ENCODE measurements around the gene LIN7B.

LIN7B gene

DNA sequence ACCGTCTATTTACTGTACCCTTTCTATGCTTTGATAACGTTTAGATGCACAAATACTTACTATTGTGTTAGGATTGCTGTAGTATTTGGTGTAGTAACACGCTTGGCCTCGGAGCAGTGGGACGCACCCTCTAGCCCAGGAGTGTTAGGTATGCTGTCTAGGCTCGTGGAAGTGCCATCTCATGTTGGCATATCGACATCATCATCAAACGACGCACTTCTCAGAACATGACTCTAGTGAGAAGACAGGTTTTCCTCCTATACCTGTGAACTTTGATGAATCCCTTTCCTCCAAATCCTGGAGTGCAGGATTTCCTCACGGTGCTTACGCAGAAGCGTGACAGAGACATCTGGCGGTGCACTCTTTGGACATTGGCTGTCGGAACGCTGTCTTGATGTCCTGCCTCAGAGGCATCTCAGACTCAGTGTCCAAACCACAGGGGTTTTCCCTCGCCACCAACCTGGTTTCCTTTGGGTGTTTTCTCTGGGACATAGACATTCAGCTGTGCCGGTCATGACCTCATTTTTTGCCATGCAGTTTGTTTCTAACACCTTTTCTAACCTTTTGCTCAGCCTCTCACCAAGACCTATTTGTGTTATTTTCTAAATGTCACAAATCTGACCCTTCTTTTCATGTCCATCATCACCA lies 22.7 kb upstream of the LIN7B start:
- Histone ChIP-seq H3K9me3 (ENCODE audit: low read depth, low read length) (no peaks in the 10 kb centered on the region), H3K36me3 (ENCODE audit: insufficient read depth, low read length) (peaks cover 92% of the 10 kb centered on the region), H3K9ac (ENCODE audit: insufficient read length) (no peak overlapping the region), H3K4me3 (no peak overlapping the region), H3K27ac (no peak overlapping the region)
- no peak for TF ChIP-seq POLR2AphosphoS5 (IDR thresholded peaks at IDR 0.05; ENCODE audit: borderline replicate concordance, low read depth, low read length)
- TF ChIP-seq FOXP2 (optimal IDR thresholded peaks at IDR 0.05; ENCODE audit: control extremely low read depth, extremely low read length, insufficient read depth), result no peak
- no peak for TF ChIP-seq EZH2 (IDR thresholded peaks at IDR 0.05)
- DNase-seq (ENCODE audit: low read depth, low spot score), result no peak

- H3K36me3 ChIP-seq (ENCODE audit: insufficient read depth, low read length), result peaks cover 92% of the 10 kb centered on the region
- H3K9ac ChIP-seq (ENCODE audit: insufficient read length), result no peak overlapping the region
- DNase-seq (ENCODE audit: low read depth, low spot score), result no peak
- no peaks in the 10 kb centered on the region for H3K9me3 ChIP-seq (ENCODE audit: low read depth, low read length)
- no peak for TF ChIP-seq FOXP2 (optimal IDR thresholded peaks at IDR 0.05; ENCODE audit: control extremely low read depth, extremely low read length, insufficient read depth)
- TF ChIP-seq POLR2AphosphoS5 (IDR thresholded peaks at IDR 0.05; ENCODE audit: borderline replicate concordance, low read depth, low read length), result no peak
- TF ChIP-seq EZH2 (IDR thresholded peaks at IDR 0.05), result no peak
- no peak overlapping the region for H3K27ac ChIP-seq
- H3K4me3 ChIP-seq, result no peak overlapping the region
These were observed 21.5 kb upstream of the LIN7B start for GRCh38 chr19:49092686-49093085.

DNA sequence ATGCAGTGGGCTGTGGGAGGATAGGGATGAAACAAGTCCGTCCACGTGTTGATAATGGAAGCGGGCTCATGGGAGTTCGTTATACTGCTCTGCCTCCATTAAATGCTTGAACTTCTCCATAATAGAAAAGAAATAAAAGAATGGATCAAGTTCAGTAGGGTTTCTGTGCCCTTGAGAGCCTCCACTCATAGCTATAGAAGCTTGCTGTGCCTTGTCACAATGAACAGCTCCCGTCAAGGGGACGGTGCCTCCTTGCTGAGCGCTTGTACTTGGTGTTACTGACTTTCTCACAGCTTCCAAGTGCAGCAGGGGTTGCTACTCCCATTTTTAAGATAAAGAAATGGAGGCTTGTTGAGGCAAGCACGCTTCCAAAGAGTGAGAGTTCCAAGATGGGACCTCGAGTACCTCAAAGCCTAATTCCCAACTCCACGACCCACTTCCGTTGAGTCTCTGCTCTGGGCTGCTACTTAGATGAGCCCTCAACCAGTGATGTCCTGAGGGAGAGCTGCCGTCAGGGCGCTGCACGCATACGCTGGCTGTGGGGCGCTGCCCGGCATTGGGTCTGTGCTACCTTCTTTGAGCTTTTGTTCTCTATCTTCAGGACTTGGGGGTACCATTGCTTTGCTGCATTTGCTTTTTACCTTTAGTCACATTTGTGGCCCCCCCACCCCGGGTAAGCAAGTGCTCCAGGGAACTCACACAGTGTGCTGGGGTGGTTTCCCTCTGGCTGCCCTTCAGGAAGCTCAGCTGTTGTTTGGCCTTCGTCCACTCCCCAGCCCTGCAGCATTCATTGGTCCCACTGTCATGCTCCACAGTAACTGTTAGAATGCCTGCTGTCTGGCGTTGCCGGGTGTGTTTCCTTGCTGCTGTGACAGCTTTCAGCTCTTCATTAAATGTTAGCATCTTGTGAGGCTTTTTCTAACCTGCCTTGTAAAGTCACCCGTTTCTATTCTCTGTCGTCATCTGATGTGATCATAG lies 19.4 kb upstream of the LIN7B start:
- TF ChIP-seq FOXP2 (optimal IDR thresholded peaks at IDR 0.05; ENCODE audit: control extremely low read depth, extremely low read length, insufficient read depth) (no peak), POLR2AphosphoS5 (IDR thresholded peaks at IDR 0.05; ENCODE audit: borderline replicate concordance, low read depth, low read length) (no peak), EZH2 (IDR thresholded peaks at IDR 0.05) (no peak)
- Histone ChIP-seq H3K4me3 (no peak overlapping the region), H3K9ac (ENCODE audit: insufficient read length) (no peak overlapping the region), H3K36me3 (ENCODE audit: insufficient read depth, low read length) (peaks cover 96% of the 10 kb centered on the region), H3K9me3 (ENCODE audit: low read depth, low read length) (no peaks in the 10 kb centered on the region), H3K27ac (peak overlapping the region; percentile 58)
- no peak for DNase-seq (ENCODE audit: low read depth, low spot score)

DNA sequence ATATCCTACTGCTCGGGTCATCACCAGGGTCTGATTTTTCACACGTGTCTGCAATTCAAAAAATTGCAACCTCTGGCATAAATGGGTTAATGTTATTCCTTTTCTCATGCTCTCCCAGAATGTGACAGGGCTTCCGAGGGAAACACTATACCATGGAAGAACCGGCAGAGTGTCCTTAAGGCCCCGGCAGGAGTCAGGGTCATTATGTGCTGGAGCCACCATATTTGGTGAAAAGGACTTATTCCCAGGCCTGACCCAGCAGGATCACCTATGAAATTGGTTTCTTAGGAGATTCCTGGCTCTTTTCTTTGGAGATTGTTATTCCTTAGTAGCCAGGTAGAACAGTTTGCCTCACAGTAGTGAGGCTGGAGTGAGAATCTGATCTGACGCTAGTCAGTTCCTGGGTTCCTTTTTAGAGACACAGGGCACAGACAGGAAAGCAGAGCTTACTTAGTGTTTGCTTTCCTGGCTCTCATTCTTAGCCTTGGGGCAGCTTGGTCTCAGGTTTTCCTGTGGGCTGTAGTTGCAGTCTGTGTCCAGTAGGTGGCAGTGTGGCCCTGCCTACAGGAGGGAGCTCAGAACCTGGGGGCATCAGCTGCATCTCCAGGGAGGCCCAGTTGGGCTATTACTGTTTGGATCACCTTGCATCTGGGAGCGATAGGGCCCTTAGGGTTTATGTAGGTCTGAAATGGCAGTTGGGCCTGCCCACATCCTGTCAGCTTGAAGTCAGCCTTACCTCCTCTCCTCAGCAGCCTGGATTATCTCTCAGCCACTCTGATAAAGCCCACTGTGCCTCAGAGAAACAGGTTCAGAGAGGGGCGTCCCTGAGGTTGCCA lies 16.5 kb upstream of the LIN7B start:
- peaks cover 93% of the 10 kb centered on the region for H3K36me3 ChIP-seq (ENCODE audit: insufficient read depth, low read length)
- no peak for DNase-seq (ENCODE audit: low read depth, low spot score)
- H3K9me3 ChIP-seq (ENCODE audit: low read depth, low read length), result no peaks in the 10 kb centered on the region
- peak overlapping the region; percentile 86 for H3K27ac ChIP-seq
- TF ChIP-seq FOXP2 (optimal IDR thresholded peaks at IDR 0.05; ENCODE audit: control extremely low read depth, extremely low read length, insufficient read depth), result no peak
- TF ChIP-seq POLR2AphosphoS5 (IDR thresholded peaks at IDR 0.05; ENCODE audit: borderline replicate concordance, low read depth, low read length), result 0 out of 2 replicates have a peak, but pooled peaks have one; percentile 19
- no peak overlapping the region for H3K9ac ChIP-seq (ENCODE audit: insufficient read length)
- H3K4me3 ChIP-seq, result no peak overlapping the region

DNA sequence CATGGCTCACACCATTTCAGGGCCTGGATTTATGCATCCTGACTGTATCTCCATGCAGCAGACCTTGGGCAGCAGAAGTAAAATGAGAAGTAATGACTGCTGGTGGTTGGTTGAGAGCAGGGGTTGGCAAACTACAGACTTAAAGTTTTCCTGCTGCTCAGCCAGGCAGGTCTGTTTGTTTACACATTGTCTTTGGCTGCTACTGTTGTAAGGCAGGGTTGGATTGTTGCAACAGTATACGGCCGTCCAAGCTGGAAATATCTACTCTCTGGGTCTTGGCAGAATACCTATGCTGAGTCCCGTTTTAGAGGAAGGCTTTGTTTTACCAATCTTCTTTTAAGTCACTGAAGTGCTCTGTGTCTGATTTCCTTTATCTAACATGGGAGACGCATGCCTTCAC lies 15.4 kb upstream of the LIN7B start:
- H3K9ac ChIP-seq (ENCODE audit: insufficient read length), result no peak overlapping the region
- no peak for DNase-seq (ENCODE audit: low read depth, low spot score)
- H3K9me3 ChIP-seq (ENCODE audit: low read depth, low read length), result no peaks in the 10 kb centered on the region
- TF ChIP-seq POLR2AphosphoS5 (IDR thresholded peaks at IDR 0.05; ENCODE audit: borderline replicate concordance, low read depth, low read length) (no peak), FOXP2 (optimal IDR thresholded peaks at IDR 0.05; ENCODE audit: control extremely low read depth, extremely low read length, insufficient read depth) (no peak), EZH2 (IDR thresholded peaks at IDR 0.05) (no peak)
- H3K27ac ChIP-seq, result peak overlapping the region; percentile 22; the same call in 1 of the 2 replicates
- no peak overlapping the region for H3K4me3 ChIP-seq
- peaks cover 96% of the 10 kb centered on the region for H3K36me3 ChIP-seq (ENCODE audit: insufficient read depth, low read length)

DNA sequence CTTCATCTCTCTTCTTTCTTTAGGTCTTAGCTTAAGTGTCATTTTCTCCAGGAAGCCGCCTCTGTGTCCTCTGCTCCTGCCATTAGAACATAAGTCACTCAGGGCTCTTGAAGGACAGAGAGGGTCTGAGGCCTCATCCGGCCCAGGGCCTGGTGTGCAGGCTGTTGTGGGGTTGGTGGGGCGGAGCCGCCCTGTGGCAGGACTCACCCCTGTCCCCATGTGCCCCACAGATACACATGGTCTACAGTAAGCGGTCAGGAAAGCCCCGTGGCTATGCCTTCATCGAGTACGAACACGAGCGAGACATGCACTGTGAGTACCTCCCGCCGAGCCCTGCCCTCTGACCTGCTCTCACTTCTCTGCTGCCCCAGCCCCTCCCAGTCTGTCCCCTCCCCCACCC lies 13.0 kb upstream of the LIN7B start:
- DNase-seq (ENCODE audit: low read depth, low spot score), result no peak
- Histone ChIP-seq H3K36me3 (ENCODE audit: insufficient read depth, low read length) (peaks cover 96% of the 10 kb centered on the region), H3K9ac (ENCODE audit: insufficient read length) (no peak overlapping the region)

DNA sequence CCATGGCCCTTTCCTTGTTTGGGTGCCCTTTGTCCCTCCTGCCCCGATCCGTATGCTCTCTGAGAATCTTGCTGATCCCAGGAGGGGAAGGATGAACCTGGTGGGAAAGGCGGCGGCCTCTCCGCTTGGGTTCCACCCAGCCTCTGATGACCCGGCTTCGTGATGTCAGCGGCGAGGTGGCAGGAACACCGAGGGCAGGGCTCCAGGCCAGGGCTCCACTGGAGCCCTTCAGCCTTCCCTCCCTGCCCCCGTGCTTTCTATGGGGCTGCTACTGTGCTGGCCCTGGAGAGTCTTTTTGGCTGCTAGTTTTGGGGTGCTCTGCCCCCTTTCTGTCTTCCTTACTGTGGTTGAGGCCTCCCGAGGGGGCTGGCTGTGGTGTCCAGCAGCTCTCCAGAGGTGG lies 11.9 kb upstream of the LIN7B start:
- Histone ChIP-seq H3K4me3 (no peak overlapping the region), H3K27ac (peak overlapping the region; percentile 65), H3K36me3 (ENCODE audit: insufficient read depth, low read length) (peaks cover 96% of the 10 kb centered on the region), H3K9me3 (ENCODE audit: low read depth, low read length) (no peaks in the 10 kb centered on the region), H3K9ac (ENCODE audit: insufficient read length) (peak overlapping the region; percentile 9)
- DNase-seq (ENCODE audit: low read depth, low spot score), result no peak
- TF ChIP-seq POLR2AphosphoS5 (IDR thresholded peaks at IDR 0.05; ENCODE audit: borderline replicate concordance, low read depth, low read length), result no peak
- no peak for TF ChIP-seq FOXP2 (optimal IDR thresholded peaks at IDR 0.05; ENCODE audit: control extremely low read depth, extremely low read length, insufficient read depth)
- TF ChIP-seq EZH2 (IDR thresholded peaks at IDR 0.05), result no peak

More for the DNA sequence above, 13.0 kb upstream of the LIN7B start:
- Histone ChIP-seq H3K4me3 (no peak overlapping the region), H3K27ac (no peak overlapping the region), H3K9me3 (ENCODE audit: low read depth, low read length) (no peaks in the 10 kb centered on the region)
- TF ChIP-seq EZH2 (IDR thresholded peaks at IDR 0.05), result no peak
- TF ChIP-seq POLR2AphosphoS5 (IDR thresholded peaks at IDR 0.05; ENCODE audit: borderline replicate concordance, low read depth, low read length), result no peak
